Measurements from ENCODE around the gene TPST2. TPM values are rescaled to one million over a fixed set of nuclear protein-coding genes. Genes with fewer than 3 reads are reported as not detected.

Gene TPST2
- total and polyA plus RNA-seq, 9 of the 15 experiments (the other 6 are each of a cell fraction or from before 2014, with no cell fraction given) = 14.2 to 123 (median 60.1) TPM

DNA sequence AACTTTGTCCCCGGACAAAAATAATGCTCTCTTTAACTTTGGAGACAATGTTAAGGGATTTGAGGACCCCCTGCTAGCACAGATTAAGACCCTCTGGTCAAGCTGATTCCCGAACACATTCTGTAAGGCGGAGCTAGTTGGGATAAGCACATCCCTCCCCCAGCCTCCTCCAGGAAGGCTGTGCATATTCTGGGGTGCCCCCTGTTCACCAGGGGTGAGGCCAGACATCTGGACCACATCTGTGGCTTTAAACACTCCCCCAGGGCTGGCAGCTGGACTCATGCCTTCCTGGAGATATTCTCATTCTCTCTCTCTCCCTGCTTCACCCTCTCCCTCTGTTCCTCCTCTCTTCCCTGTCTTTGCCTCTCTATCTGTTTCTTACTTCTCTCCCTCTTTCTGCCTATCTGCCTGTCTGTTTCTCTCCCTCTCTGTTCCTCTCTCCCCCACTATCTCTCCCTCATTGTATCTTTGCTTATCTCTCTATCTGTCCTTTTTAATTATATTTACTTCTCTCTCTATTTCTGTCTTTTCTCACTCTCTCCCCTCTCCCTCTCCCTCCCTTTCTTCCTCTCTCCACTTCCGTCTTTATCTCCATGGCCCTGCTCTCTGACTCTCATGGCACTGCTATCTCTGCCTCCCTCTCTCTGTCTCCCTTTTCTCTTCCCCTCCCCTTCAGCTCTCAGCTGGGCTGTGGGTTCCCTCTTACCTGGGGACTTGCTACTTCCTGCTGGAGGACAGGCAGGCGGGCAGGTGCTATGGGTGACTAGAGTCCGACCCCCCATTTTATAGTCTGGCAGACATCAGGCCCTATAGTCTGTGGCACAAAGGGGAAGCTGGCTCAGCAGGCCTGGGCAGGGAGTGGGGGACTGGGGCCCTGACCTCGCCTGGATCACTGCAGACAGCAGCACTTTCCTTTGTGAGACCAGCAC, 27.6 kb upstream of the TPST2 start, which contains the start of gene CRYBB1 (continued):
- TF ChIP-seq POLR2G (IDR thresholded peaks at IDR 0.05; ENCODE audit: low read depth, low read length) (no peak), FUS (optimal IDR thresholded peaks at IDR 0.05; ENCODE audit: low read depth, low read length) (no peak), ZNF586 (CRISPR knock-in tag; conservative IDR thresholded peaks at IDR 0.05) (no peak), CBX3 (IDR thresholded peaks at IDR 0.05; ENCODE audit: borderline replicate concordance in 1 of 2, low read length in 2 of 2) (no peak), TFAM (CRISPR knock-in tag; conservative IDR thresholded peaks at IDR 0.05) (no peak), NR2C2 (CRISPR knock-in tag; IDR thresholded peaks at IDR 0.05) (no peak), NR2C2 (tag; IDR thresholded peaks at IDR 0.05) (no peak), EP300 (IDR thresholded peaks at IDR 0.05; ENCODE audit: low read length) (no peak), CHCHD3 (CRISPR knock-in tag; IDR thresholded peaks at IDR 0.05) (no peak), SMAD4 (CRISPR knock-in tag; conservative IDR thresholded peaks at IDR 0.05) (no peak; the same call in 1 of the 2 replicates), ZNF764 (CRISPR knock-in tag; IDR thresholded peaks at IDR 0.05; ENCODE audit: low read depth) (no peak), NRF1 (conservative IDR thresholded peaks at IDR 0.05 in 1 of 2, IDR thresholded peaks at IDR 0.05 in 1 of 2) (no peak), CREB1 (IDR thresholded peaks at IDR 0.05) (no peak), CREB1 (CRISPR knock-in tag; IDR thresholded peaks at IDR 0.05) (no peak), KDM5B (IDR thresholded peaks at IDR 0.05; ENCODE audit: insufficient replicate concordance, low read depth, low read length) (no peak)
- TF ChIP-seq, protein P1, sequence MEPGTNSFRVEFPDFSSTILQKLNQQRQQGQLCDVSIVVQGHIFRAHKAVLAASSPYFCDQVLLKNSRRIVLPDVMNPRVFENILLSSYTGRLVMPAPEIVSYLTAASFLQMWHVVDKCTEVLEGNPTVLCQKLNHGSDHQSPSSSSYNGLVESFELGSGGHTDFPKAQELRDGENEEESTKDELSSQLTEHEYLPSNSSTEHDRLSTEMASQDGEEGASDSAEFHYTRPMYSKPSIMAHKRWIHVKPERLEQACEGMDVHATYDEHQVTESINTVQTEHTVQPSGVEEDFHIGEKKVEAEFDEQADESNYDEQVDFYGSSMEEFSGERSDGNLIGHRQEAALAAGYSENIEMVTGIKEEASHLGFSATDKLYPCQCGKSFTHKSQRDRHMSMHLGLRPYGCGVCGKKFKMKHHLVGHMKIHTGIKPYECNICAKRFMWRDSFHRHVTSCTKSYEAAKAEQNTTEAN (CRISPR knock-in tag; IDR thresholded peaks at IDR 0.05) = no peak
- TF ChIP-seq, protein P2, sequence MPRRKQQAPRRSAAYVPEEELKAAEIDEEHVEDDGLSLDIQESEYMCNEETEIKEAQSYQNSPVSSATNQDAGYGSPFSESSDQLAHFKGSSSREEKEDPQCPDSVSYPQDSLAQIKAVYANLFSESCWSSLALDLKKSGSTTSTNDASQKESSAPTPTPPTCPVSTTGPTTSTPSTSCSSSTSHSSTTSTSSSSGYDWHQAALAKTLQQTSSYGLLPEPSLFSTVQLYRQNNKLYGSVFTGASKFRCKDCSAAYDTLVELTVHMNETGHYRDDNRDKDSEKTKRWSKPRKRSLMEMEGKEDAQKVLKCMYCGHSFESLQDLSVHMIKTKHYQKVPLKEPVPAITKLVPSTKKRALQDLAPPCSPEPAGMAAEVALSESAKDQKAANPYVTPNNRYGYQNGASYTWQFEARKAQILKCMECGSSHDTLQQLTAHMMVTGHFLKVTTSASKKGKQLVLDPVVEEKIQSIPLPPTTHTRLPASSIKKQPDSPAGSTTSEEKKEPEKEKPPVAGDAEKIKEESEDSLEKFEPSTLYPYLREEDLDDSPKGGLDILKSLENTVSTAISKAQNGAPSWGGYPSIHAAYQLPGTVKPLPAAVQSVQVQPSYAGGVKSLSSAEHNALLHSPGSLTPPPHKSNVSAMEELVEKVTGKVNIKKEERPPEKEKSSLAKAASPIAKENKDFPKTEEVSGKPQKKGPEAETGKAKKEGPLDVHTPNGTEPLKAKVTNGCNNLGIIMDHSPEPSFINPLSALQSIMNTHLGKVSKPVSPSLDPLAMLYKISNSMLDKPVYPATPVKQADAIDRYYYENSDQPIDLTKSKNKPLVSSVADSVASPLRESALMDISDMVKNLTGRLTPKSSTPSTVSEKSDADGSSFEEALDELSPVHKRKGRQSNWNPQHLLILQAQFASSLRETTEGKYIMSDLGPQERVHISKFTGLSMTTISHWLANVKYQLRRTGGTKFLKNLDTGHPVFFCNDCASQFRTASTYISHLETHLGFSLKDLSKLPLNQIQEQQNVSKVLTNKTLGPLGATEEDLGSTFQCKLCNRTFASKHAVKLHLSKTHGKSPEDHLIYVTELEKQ (CRISPR knock-in tag; IDR thresholded peaks at IDR 0.05) = no peak
- TF ChIP-seq, protein P3, sequence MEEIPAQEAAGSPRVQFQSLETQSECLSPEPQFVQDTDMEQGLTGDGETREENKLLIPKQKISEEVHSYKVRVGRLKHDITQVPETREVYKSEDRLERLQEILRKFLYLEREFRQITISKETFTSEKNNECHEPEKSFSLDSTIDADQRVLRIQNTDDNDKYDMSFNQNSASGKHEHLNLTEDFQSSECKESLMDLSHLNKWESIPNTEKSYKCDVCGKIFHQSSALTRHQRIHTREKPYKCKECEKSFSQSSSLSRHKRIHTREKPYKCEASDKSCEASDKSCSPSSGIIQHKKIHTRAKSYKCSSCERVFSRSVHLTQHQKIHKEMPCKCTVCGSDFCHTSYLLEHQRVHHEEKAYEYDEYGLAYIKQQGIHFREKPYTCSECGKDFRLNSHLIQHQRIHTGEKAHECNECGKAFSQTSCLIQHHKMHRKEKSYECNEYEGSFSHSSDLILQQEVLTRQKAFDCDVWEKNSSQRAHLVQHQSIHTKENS (CRISPR knock-in tag; IDR thresholded peaks at IDR 0.05) = no peak
- TF ChIP-seq, protein P4, sequence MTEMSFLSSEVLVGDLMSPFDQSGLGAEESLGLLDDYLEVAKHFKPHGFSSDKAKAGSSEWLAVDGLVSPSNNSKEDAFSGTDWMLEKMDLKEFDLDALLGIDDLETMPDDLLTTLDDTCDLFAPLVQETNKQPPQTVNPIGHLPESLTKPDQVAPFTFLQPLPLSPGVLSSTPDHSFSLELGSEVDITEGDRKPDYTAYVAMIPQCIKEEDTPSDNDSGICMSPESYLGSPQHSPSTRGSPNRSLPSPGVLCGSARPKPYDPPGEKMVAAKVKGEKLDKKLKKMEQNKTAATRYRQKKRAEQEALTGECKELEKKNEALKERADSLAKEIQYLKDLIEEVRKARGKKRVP (CRISPR knock-in tag; IDR thresholded peaks at IDR 0.05) = no peak
